Neural cell (in vitro differentiated cells): ENCODE data around the gene PLXNA2.

Experiments
- EP300 ChIP-seq: fragments of 450-650 bp; conservative IDR thresholded peaks from 2 replicates; pipeline ENCODE4 v1.6.1; 2014; ENCODE audit warnings: antibody characterized with exemption, mild to moderate bottlenecking, moderate library complexity; ENCODE audit not compliant: poor library complexity, severe bottlenecking
- EZH2 ChIP-seq: fragments of 200-600, 300-800 bp; shearing (Covaris generic), sonication (generic); IDR thresholded peaks from 2 replicates; pipeline ENCODE4 v1.6.1; 2014; ENCODE audit warnings: antibody characterized with exemption, low read length, borderline replicate concordance, mild to moderate bottlenecking; ENCODE audit not compliant: insufficient read depth, poor library complexity, severe bottlenecking
- MXI1 ChIP-seq: fragments of 450-650 bp; conservative IDR thresholded peaks from 2 replicates; pipeline ENCODE4 v1.6.1; 2014; ENCODE audit warnings: antibody characterized with exemption, mild to moderate bottlenecking; ENCODE audit not compliant: poor library complexity, severe bottlenecking
- POLR2AphosphoS5 ChIP-seq: IDR thresholded peaks from 2 replicates; pipeline ENCODE4 v1.6.1; 2012
- SMC3 ChIP-seq: fragments of 450-650 bp; conservative IDR thresholded peaks from 2 replicates; pipeline ENCODE4 v1.6.1; 2014; ENCODE audit warnings: antibody characterized with exemption, mild to moderate bottlenecking, moderate library complexity; ENCODE audit not compliant: poor library complexity
- TAF1 ChIP-seq: IDR thresholded peaks from 2 replicates; pipeline ENCODE4 v1.6.1; 2012; ENCODE audit warnings: low read depth
- TF ChIP-seq, protein P1 (sequence below): fragments of 450-650 bp; IDR thresholded peaks from 2 replicates; pipeline ENCODE4 v1.5.1; 2014; ENCODE audit warnings: antibody characterized with exemption, mild to moderate bottlenecking, moderate library complexity; ENCODE audit not compliant: poor library complexity, severe bottlenecking
- TF ChIP-seq, protein P2 (sequence below): IDR thresholded peaks from 2 replicates; pipeline ENCODE4 v1.6.1; 2012; ENCODE audit warnings: borderline replicate concordance

DNA sequence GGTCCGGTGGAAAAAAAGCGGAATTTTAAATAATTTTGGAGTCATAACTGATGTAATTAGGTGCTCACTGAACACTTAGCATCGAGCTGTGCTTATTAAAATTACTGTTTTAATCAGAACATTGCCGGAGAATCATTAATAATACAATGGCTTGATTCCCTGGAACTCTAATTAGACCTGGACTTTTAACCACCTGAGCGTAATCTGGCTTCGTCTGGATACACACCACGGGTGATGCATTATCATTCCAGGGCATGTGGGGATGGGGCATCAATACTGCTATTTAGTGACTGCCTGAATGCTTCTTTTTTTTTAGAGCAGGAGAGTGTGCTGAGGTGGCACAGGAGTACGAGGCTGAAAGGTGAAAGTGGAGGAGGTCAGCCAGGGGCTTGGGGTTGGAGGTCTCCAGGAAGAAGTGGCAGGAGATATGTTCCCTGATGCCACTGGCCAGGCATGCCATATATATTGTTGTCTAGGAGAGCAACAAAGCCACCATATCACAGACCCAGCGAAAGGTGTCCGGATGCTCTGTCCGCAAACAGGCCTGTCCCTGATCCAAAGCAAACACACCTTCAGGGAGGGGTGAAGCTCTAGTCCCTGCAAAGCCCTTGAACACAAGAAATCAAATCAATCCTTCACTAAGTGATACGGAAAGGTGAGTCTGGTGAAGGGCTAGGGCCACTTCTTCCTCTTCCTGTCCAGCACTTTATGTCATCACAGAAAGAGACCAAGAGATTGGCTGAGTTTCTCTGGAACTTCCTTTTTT, 125.2 kb downstream of the PLXNA2 start:
- TF ChIP-seq EP300, result no peak
- no peak for TF ChIP-seq POLR2AphosphoS5
- TF ChIP-seq, protein P1, sequence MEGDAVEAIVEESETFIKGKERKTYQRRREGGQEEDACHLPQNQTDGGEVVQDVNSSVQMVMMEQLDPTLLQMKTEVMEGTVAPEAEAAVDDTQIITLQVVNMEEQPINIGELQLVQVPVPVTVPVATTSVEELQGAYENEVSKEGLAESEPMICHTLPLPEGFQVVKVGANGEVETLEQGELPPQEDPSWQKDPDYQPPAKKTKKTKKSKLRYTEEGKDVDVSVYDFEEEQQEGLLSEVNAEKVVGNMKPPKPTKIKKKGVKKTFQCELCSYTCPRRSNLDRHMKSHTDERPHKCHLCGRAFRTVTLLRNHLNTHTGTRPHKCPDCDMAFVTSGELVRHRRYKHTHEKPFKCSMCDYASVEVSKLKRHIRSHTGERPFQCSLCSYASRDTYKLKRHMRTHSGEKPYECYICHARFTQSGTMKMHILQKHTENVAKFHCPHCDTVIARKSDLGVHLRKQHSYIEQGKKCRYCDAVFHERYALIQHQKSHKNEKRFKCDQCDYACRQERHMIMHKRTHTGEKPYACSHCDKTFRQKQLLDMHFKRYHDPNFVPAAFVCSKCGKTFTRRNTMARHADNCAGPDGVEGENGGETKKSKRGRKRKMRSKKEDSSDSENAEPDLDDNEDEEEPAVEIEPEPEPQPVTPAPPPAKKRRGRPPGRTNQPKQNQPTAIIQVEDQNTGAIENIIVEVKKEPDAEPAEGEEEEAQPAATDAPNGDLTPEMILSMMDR, result no peak
- no peak for TF ChIP-seq SMC3
- no peak for TF ChIP-seq EZH2
- no peak for TF ChIP-seq TAF1
- no peak for TF ChIP-seq MXI1
- TF ChIP-seq, protein P2, sequence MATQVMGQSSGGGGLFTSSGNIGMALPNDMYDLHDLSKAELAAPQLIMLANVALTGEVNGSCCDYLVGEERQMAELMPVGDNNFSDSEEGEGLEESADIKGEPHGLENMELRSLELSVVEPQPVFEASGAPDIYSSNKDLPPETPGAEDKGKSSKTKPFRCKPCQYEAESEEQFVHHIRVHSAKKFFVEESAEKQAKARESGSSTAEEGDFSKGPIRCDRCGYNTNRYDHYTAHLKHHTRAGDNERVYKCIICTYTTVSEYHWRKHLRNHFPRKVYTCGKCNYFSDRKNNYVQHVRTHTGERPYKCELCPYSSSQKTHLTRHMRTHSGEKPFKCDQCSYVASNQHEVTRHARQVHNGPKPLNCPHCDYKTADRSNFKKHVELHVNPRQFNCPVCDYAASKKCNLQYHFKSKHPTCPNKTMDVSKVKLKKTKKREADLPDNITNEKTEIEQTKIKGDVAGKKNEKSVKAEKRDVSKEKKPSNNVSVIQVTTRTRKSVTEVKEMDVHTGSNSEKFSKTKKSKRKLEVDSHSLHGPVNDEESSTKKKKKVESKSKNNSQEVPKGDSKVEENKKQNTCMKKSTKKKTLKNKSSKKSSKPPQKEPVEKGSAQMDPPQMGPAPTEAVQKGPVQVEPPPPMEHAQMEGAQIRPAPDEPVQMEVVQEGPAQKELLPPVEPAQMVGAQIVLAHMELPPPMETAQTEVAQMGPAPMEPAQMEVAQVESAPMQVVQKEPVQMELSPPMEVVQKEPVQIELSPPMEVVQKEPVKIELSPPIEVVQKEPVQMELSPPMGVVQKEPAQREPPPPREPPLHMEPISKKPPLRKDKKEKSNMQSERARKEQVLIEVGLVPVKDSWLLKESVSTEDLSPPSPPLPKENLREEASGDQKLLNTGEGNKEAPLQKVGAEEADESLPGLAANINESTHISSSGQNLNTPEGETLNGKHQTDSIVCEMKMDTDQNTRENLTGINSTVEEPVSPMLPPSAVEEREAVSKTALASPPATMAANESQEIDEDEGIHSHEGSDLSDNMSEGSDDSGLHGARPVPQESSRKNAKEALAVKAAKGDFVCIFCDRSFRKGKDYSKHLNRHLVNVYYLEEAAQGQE, result no peak
